ENCODE data around the gene ATAD3B.
"Not testable (repeated sequence)": the region's sequence is repeated elsewhere in the genome, so short reads cannot be mapped to it uniquely, and the experiment has no call there.

ATAD3B gene

GRCh38 chr1:1489231-1489630 lies 17.7 kb downstream of the ATAD3B start:
- no peak for TF ChIP-seq CTCF (IDR thresholded peaks at IDR 0.05)
- no peaks in the 10 kb centered on the region for H3K36me3 ChIP-seq (ENCODE audit: control insufficient read depth, insufficient read depth, low read length)

GRCh38 chr1:1489861-1490260 lies 18.3 kb downstream of the ATAD3B start:
- no peaks in the 10 kb centered on the region for H3K27me3 ChIP-seq (ENCODE audit: control insufficient read depth, insufficient read depth, low read length)
- no peak overlapping the region for H3K4me2 ChIP-seq (ENCODE audit: low read length)
- TF ChIP-seq CTCF (IDR thresholded peaks at IDR 0.05) = no peak
- H3K79me2 ChIP-seq = no peaks in the 10 kb centered on the region
- H3K9ac ChIP-seq = no peak overlapping the region
- H3K27ac ChIP-seq = no peak overlapping the region
- H3K9me3 ChIP-seq (ENCODE audit: control insufficient read depth, low read length) = no peaks in the 10 kb centered on the region
- H3K4me3 ChIP-seq (ENCODE audit: low read depth, low read length) = no peak overlapping the region
- H3K4me1 ChIP-seq = no peaks in the 10 kb centered on the region
- H2AFZ ChIP-seq = no peak overlapping the region
- H3K36me3 ChIP-seq (ENCODE audit: control insufficient read depth, insufficient read depth, low read length) = no peaks in the 10 kb centered on the region

More at GRCh38 chr1:1489231-1489630, 17.7 kb downstream of the ATAD3B start:
- Histone ChIP-seq H3K4me2 (ENCODE audit: low read length) (no peak overlapping the region), H3K9me3 (ENCODE audit: control insufficient read depth, low read length) (no peaks in the 10 kb centered on the region), H3K9ac (no peak overlapping the region), H3K4me1 (no peaks in the 10 kb centered on the region), H2AFZ (no peak overlapping the region), H3K27me3 (ENCODE audit: control insufficient read depth, insufficient read depth, low read length) (no peaks in the 10 kb centered on the region), H3K27ac (no peak overlapping the region), H3K79me2 (no peaks in the 10 kb centered on the region), H3K4me3 (ENCODE audit: low read depth, low read length) (no peak overlapping the region)

GRCh38 chr1:1490633-1491230 lies 19.2 kb downstream of the ATAD3B start:
- Histone ChIP-seq H3K4me3 (ENCODE audit: low read depth, low read length) (no peak overlapping the region), H3K9me3 (ENCODE audit: control insufficient read depth, low read length) (no peaks in the 10 kb centered on the region), H3K4me2 (ENCODE audit: low read length) (no peak overlapping the region), H3K9ac (no peak overlapping the region), H2AFZ (no peak overlapping the region), H3K27me3 (ENCODE audit: control insufficient read depth, insufficient read depth, low read length) (no peaks in the 10 kb centered on the region), H3K27ac (no peak overlapping the region), H3K36me3 (ENCODE audit: control insufficient read depth, insufficient read depth, low read length) (no peaks in the 10 kb centered on the region), H3K79me2 (no peaks in the 10 kb centered on the region), H3K4me1 (no peaks in the 10 kb centered on the region)
- TF ChIP-seq CTCF (IDR thresholded peaks at IDR 0.05) = no peak

GRCh38 chr1:1491601-1492000 lies 20.0 kb downstream of the ATAD3B start:
- no peak for TF ChIP-seq CTCF (IDR thresholded peaks at IDR 0.05)
- Histone ChIP-seq H3K27me3 (ENCODE audit: control insufficient read depth, insufficient read depth, low read length) (no peaks in the 10 kb centered on the region), H3K36me3 (ENCODE audit: control insufficient read depth, insufficient read depth, low read length) (no peaks in the 10 kb centered on the region), H3K4me2 (ENCODE audit: low read length) (no peak overlapping the region), H3K9me3 (ENCODE audit: control insufficient read depth, low read length) (no peaks in the 10 kb centered on the region), H3K9ac (no peak overlapping the region), H3K4me3 (ENCODE audit: low read depth, low read length) (no peak overlapping the region), H3K4me1 (no peaks in the 10 kb centered on the region), H3K79me2 (no peaks in the 10 kb centered on the region), H2AFZ (no peak overlapping the region), H3K27ac (no peak overlapping the region)

- not testable (repeated sequence) for H3K79me2 ChIP-seq; H3K4me1 ChIP-seq; H2AFZ ChIP-seq; H3K9me3 ChIP-seq (ENCODE audit: control insufficient read depth, low read length); H3K27me3 ChIP-seq (ENCODE audit: control insufficient read depth, insufficient read depth, low read length); H3K36me3 ChIP-seq (ENCODE audit: control insufficient read depth, insufficient read depth, low read length); H3K4me3 ChIP-seq (ENCODE audit: low read depth, low read length); H3K4me2 ChIP-seq (ENCODE audit: low read length); H3K27ac ChIP-seq; H3K9ac ChIP-seq
Observed at GRCh38 chr1:1494311-1494710, 22.7 kb downstream of the ATAD3B start.

GRCh38 chr1:1495461-1495975 lies 24.0 kb downstream of the ATAD3B start:
- not testable (repeated sequence) for H3K36me3 ChIP-seq (ENCODE audit: control insufficient read depth, insufficient read depth, low read length); H3K4me2 ChIP-seq (ENCODE audit: low read length); H3K27ac ChIP-seq; H2AFZ ChIP-seq; H3K4me3 ChIP-seq (ENCODE audit: low read depth, low read length); H3K4me1 ChIP-seq; H3K79me2 ChIP-seq; H3K9me3 ChIP-seq (ENCODE audit: control insufficient read depth, low read length); H3K27me3 ChIP-seq (ENCODE audit: control insufficient read depth, insufficient read depth, low read length); H3K9ac ChIP-seq

Measured in parathyroid adenoma (tissue), 2 donors.